Parathyroid adenoma (tissue), 2 donors: ENCODE measurements around the gene ARL9.

Source experiments
- H2AFZ ChIP-seq: fragments of 300-600 bp; sonication (generic); one replicate; pipeline ENCODE4 v1.7.0; 2017; ENCODE audit warnings: antibody characterized with exemption, mild to moderate bottlenecking
- H3K27ac ChIP-seq: fragments of 300-600 bp; sonication (generic); one replicate; pipeline ENCODE4 v1.7.0; 2017
- H3K27me3 ChIP-seq: fragments of 300-600 bp; sonication (generic); one replicate; pipeline ENCODE4 v1.7.0; 2017; ENCODE audit warnings: low read length; ENCODE audit not compliant: control insufficient read depth, insufficient read depth
- H3K36me3 ChIP-seq: fragments of 300-600 bp; sonication (generic); one replicate; pipeline ENCODE4 v1.7.0; 2017; ENCODE audit warnings: low read length; ENCODE audit not compliant: control insufficient read depth, insufficient read depth
- H3K4me1 ChIP-seq: fragments of 300-600 bp; sonication (generic); one replicate; pipeline ENCODE4 v1.7.0; 2017; ENCODE audit warnings: control low read depth
- H3K4me2 ChIP-seq: fragments of 300-600 bp; sonication (generic); one replicate; pipeline ENCODE4 v1.7.0; 2017; ENCODE audit warnings: low read length
- H3K4me3 ChIP-seq: fragments of 300-600 bp; sonication (generic); one replicate; pipeline ENCODE4 v1.7.0; 2017; ENCODE audit warnings: low read depth, low read length
- H3K79me2 ChIP-seq: fragments of 300-600 bp; sonication (generic); one replicate; pipeline ENCODE4 v1.7.0; 2017; ENCODE audit warnings: control low read depth
- H3K9ac ChIP-seq: fragments of 300-600 bp; sonication (generic); one replicate; pipeline ENCODE4 v1.7.0; 2017; ENCODE audit warnings: mild to moderate bottlenecking
- H3K9me3 ChIP-seq: fragments of 300-600 bp; sonication (generic); one replicate; pipeline ENCODE4 v1.7.0; 2017; ENCODE audit warnings: low read length; ENCODE audit not compliant: control insufficient read depth
- CTCF ChIP-seq: fragments of 300-600 bp; sonication (generic); IDR thresholded peaks from one replicate; pipeline ENCODE4 v1.7.0; 2017; ENCODE audit warnings: antibody characterized with exemption, mild to moderate bottlenecking
- donor health status: primary hyperparathyroidism.

ARL9 gene

GRCh38 chr4:56505269-56506130 is at the start of gene ARL9:
TSS of gene ARL9 (plus strand) at chr4:56505791. CDS start at chr4:56505863, 72 bp downstream.
- Histone ChIP-seq H3K27me3 (no peaks in the 10 kb centered on the region), H3K9me3 (no peaks in the 10 kb centered on the region), H3K4me3 (peak within 1 kb of the TSS; percentile 43), H2AFZ (peak within 1 kb of the TSS; percentile 76), H3K9ac (no peak within 1 kb of the TSS), H3K4me2 (peak within 1 kb of the TSS; percentile 86), H3K36me3 (no peaks in the 10 kb centered on the region), H3K4me1 (peaks cover 4% of the 10 kb centered on the region), H3K27ac (no peak within 1 kb of the TSS), H3K79me2 (no peaks in the 10 kb centered on the region)
- TF ChIP-seq CTCF: no peak

- Histone ChIP-seq H3K9ac (no peak overlapping the region), H3K9me3 (no peaks in the 10 kb centered on the region), H3K27me3 (no peaks in the 10 kb centered on the region), H3K4me1 (no peaks in the 10 kb centered on the region), H3K79me2 (no peaks in the 10 kb centered on the region), H3K4me3 (no peak overlapping the region), H3K4me2 (no peak overlapping the region), H2AFZ (no peak overlapping the region), H3K36me3 (no peaks in the 10 kb centered on the region), H3K27ac (no peak overlapping the region)
- TF ChIP-seq CTCF: no peak
These were observed 45.5 kb upstream of the ARL9 start for GRCh38 chr4:56460085-56460484.

GRCh38 chr4:56462157-56462556 is 43.4 kb upstream of the ARL9 start:
- Histone ChIP-seq H3K27ac (no peak overlapping the region), H3K79me2 (peaks cover 4% of the 10 kb centered on the region), H3K4me2 (no peak overlapping the region), H2AFZ (no peak overlapping the region), H3K36me3 (no peaks in the 10 kb centered on the region), H3K9ac (no peak overlapping the region), H3K27me3 (no peaks in the 10 kb centered on the region), H3K9me3 (no peaks in the 10 kb centered on the region), H3K4me1 (no peaks in the 10 kb centered on the region), H3K4me3 (no peak overlapping the region)
- no peak for TF ChIP-seq CTCF

- Histone ChIP-seq H3K4me2 (no peak overlapping the region), H3K9me3 (no peaks in the 10 kb centered on the region), H3K4me3 (no peak overlapping the region), H3K36me3 (no peaks in the 10 kb centered on the region), H2AFZ (no peak overlapping the region), H3K27me3 (no peaks in the 10 kb centered on the region), H3K27ac (no peak overlapping the region), H3K4me1 (peaks cover 2% of the 10 kb centered on the region), H3K79me2 (peaks cover 4% of the 10 kb centered on the region), H3K9ac (no peak overlapping the region)
- TF ChIP-seq CTCF: no peak
These were observed 41.9 kb upstream of the ARL9 start for GRCh38 chr4:56463711-56464110.

- TF ChIP-seq CTCF: no peak
- Histone ChIP-seq H3K27me3 (no peaks in the 10 kb centered on the region), H3K9ac (no peak overlapping the region), H3K27ac (no peak overlapping the region), H3K36me3 (no peaks in the 10 kb centered on the region), H3K9me3 (no peaks in the 10 kb centered on the region), H3K4me1 (peaks cover 5% of the 10 kb centered on the region), H2AFZ (no peak overlapping the region), H3K79me2 (peaks cover 4% of the 10 kb centered on the region), H3K4me2 (no peak overlapping the region), H3K4me3 (no peak overlapping the region)
These were observed 41.0 kb upstream of the ARL9 start for GRCh38 chr4:56464581-56464980.
